NCI-H1436 treated with DMSO at 0.1 percent for 48 hours (cell line): ENCODE data around the gene XCL2.
"Not testable (repeated sequence)": the region's sequence is repeated elsewhere in the genome, so short reads cannot be mapped to it uniquely, and the experiment has no call there.

Experiments used
- DNase-seq: peaks from one replicate; lab custom pipeline; 2025; lab: John Stamatoyannopoulos, UW

Gene XCL2

GRCh38 chr1:168543840-168544498 is at the start of gene XCL2:
TSS of gene XCL2 (minus strand) at chr1:168543997. CDS start at chr1:168543964, 33 bp downstream.
- DNase-seq = not testable (repeated sequence)

- DNase-seq = no peak
Observed at GRCh38 chr1:168591641-168592250, 47.9 kb upstream of the XCL2 start.

- DNase-seq = no peak
Observed at GRCh38 chr1:168591066-168591465, 47.3 kb upstream of the XCL2 start.

GRCh38 chr1:168589167-168589566 is 45.4 kb upstream of the XCL2 start:
- DNase-seq = no peak

- no peak for DNase-seq
Observed at GRCh38 chr1:168585937-168586336, 42.1 kb upstream of the XCL2 start.

- no peak for DNase-seq
Observed at GRCh38 chr1:168585191-168585590, 41.4 kb upstream of the XCL2 start.

GRCh38 chr1:168583571-168583970 is 39.8 kb upstream of the XCL2 start:
- DNase-seq = no peak

- DNase-seq = no peak
Observed at GRCh38 chr1:168582688-168583336, 39.0 kb upstream of the XCL2 start.

GRCh38 chr1:168581817-168582572 is 38.2 kb upstream of the XCL2 start:
- DNase-seq = no peak

GRCh38 chr1:168580991-168581390 is 37.2 kb upstream of the XCL2 start:
- not testable (repeated sequence) for DNase-seq

GRCh38 chr1:168580290-168580689 is 36.5 kb upstream of the XCL2 start:
- not testable (repeated sequence) for DNase-seq

- not testable (repeated sequence) for DNase-seq
Observed at GRCh38 chr1:168578531-168579185, 34.9 kb upstream of the XCL2 start.

- DNase-seq = not testable (repeated sequence)
Observed at GRCh38 chr1:168576245-168576688, 32.5 kb upstream of the XCL2 start, which contains the start of gene XCL1. TSS of gene XCL1 (plus strand) at chr1:168576605. CDS start at chr1:168576638, 33 bp downstream.

GRCh38 chr1:168574234-168574633 is 30.4 kb upstream of the XCL2 start:
- not testable (repeated sequence) for DNase-seq

- no peak for DNase-seq
Observed at GRCh38 chr1:168572633-168573032, 28.8 kb upstream of the XCL2 start.

GRCh38 chr1:168570652-168571051 is 26.9 kb upstream of the XCL2 start:
- no peak for DNase-seq

GRCh38 chr1:168568346-168568745 is 24.5 kb upstream of the XCL2 start:
- no peak for DNase-seq

GRCh38 chr1:168567568-168567967 is 23.8 kb upstream of the XCL2 start:
- DNase-seq = no peak

- DNase-seq = no peak
Observed at GRCh38 chr1:168567007-168567406, 23.2 kb upstream of the XCL2 start.

- DNase-seq = no peak
Observed at GRCh38 chr1:168565825-168566224, 22.0 kb upstream of the XCL2 start.

- DNase-seq = no peak
Observed at GRCh38 chr1:168561989-168562388, 18.2 kb upstream of the XCL2 start.

- no peak for DNase-seq
Observed at GRCh38 chr1:168560370-168560769, 16.6 kb upstream of the XCL2 start.
